Body of pancreas (tissue), 4 donors: ENCODE data around the gene SPIRE1. TPM values are rescaled to one million over a fixed set of nuclear protein-coding genes. Genes with fewer than 3 reads are reported as not detected.

Source experiments
- ATAC-seq: fragments of 150-250 bp; one replicate; pipeline ENCODE4 v1.9.1; 2016
- DNase-seq, 4 donors: peaks; one replicate each; pipeline ENCODE4 v3.0.0-alpha.2; 2019
- H3K27ac ChIP-seq, 4 donors: fragments of 200-600 bp; sonication (generic); 1 replicate in 3 of 4; 2 replicates in 1 of 4; pipeline versions ENCODE4 v1.5.1 to v1.6.1; 2016 to 2019; ENCODE audit warnings: mild to moderate bottlenecking in 1 of 4, mixed read lengths in 1 of 4, moderate library complexity in 1 of 4
- H3K27me3 ChIP-seq, 2 donors: fragments of 200-600 bp; sonication (generic); one replicate each; pipeline ENCODE4 v1.6.0; 2016; ENCODE audit warnings: mild to moderate bottlenecking in 1 of 2
- H3K36me3 ChIP-seq, 2 donors: fragments of 200-600 bp; sonication (generic); replicated peaks in 1 of 2; 2 replicates each; pipeline ENCODE4 v1.5.1; 2016; ENCODE audit warnings: low read depth in 2 of 2; ENCODE audit not compliant: insufficient read depth in 1 of 2
- H3K4me1 ChIP-seq: fragments of 200-600 bp; sonication (generic); one replicate; pipeline ENCODE4 v1.6.0; 2016
- H3K4me3 ChIP-seq, 2 donors: fragments of 200-600 bp; sonication (generic); 1 replicate in 1 of 2; 2 replicates in 1 of 2; pipeline ENCODE4 v1.5.1; 2016 to 2019
- H3K9me3 ChIP-seq, 3 donors: fragments of 200-600 bp; sonication (generic); 1 replicate in 2 of 3; 2 replicates in 1 of 3; pipeline ENCODE4 v1.5.1; 2016
- POLR2A ChIP-seq, 3 donors: fragments of 450-650 bp; IDR thresholded peaks; one replicate each; pipeline ENCODE4 v1.6.1; 2016; ENCODE audit warnings: antibody characterized with exemption in 3 of 3, mild to moderate bottlenecking in 2 of 3
- WGBS, 2 donors: methylation state at CpG; one replicate each; pipeline ENCODE4 v1.1.5; 2017; 5-methylcytosine and 5-hydroxymethylcytosine counted together
- intact Hi-C: fragments of 100-400 bp; cut with DNase I; formaldehyde crosslinking; loops from one replicate; pipeline ENCODE4 v1.15.1; 2023
- total RNA-seq, 2 donors: library from RNA; depleted of rRNA; stranded (reverse); fragments of >200 nt; gene quantifications; one replicate each; pipeline ENCODE4 v1.1.0, GENCODE V29; 2016
- TF ChIP-seq, protein P1 (sequence below), 7 experiments: fragments of 450-650 bp in 4 of 7; fragments of 200-600 bp in 3 of 7; sonication (generic) in 3 of 7; IDR thresholded peaks; one replicate each; pipeline ENCODE4 v1.5.1; 2016 to 2019; ENCODE audit warnings: antibody characterized with exemption in 7 of 7

Gene SPIRE1
- total RNA-seq, 2 donors from 2014 or later: 8.2 to 15.0 TPM

- H3K9me3 ChIP-seq: no peaks in the 10 kb centered on the region
- ATAC-seq (no peak), DNase-seq (no peak)
- no peaks in the 10 kb centered on the region for H3K27me3 ChIP-seq
- 64 to 72% methylated on average over 3 of the region's 3 CpGs for WGBS, 2 donors
- no peaks in the 10 kb centered on the region for H3K36me3 ChIP-seq
- H3K4me3 ChIP-seq: no peak overlapping the region
- H3K4me1 ChIP-seq: peaks cover 35% of the 10 kb centered on the region
- H3K27ac ChIP-seq: no peak overlapping the region
- intact Hi-C loops: no loop called here
- TF ChIP-seq, protein P1, sequence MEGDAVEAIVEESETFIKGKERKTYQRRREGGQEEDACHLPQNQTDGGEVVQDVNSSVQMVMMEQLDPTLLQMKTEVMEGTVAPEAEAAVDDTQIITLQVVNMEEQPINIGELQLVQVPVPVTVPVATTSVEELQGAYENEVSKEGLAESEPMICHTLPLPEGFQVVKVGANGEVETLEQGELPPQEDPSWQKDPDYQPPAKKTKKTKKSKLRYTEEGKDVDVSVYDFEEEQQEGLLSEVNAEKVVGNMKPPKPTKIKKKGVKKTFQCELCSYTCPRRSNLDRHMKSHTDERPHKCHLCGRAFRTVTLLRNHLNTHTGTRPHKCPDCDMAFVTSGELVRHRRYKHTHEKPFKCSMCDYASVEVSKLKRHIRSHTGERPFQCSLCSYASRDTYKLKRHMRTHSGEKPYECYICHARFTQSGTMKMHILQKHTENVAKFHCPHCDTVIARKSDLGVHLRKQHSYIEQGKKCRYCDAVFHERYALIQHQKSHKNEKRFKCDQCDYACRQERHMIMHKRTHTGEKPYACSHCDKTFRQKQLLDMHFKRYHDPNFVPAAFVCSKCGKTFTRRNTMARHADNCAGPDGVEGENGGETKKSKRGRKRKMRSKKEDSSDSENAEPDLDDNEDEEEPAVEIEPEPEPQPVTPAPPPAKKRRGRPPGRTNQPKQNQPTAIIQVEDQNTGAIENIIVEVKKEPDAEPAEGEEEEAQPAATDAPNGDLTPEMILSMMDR (IDR thresholded peaks at IDR 0.05): no peak
- no peak for TF ChIP-seq POLR2A (IDR thresholded peaks at IDR 0.05)
Observed at GRCh38 chr18:12701161-12701560, 43.3 kb upstream of the SPIRE1 start.

- no peaks in the 10 kb centered on the region for H3K9me3 ChIP-seq
- no peak for TF ChIP-seq POLR2A (IDR thresholded peaks at IDR 0.05)
- TF ChIP-seq, protein P1 (IDR thresholded peaks at IDR 0.05): no peak
- no peak for ATAC-seq
- DNase-seq: no peak
- no peak overlapping the region for H3K27ac ChIP-seq
- no peaks in the 10 kb centered on the region for H3K27me3 ChIP-seq
- WGBS, 2 donors: 63 to 72% methylated on average over 2 of the region's 2 CpGs
- no peaks in the 10 kb centered on the region for H3K36me3 ChIP-seq
- peaks cover 23% of the 10 kb centered on the region for H3K4me1 ChIP-seq
- no peak overlapping the region for H3K4me3 ChIP-seq
- intact Hi-C loops: no loop called here
Observed at GRCh38 chr18:12699747-12700146, 41.8 kb upstream of the SPIRE1 start.

GRCh38 chr18:12694032-12694431 lies 36.1 kb upstream of the SPIRE1 start:
- no peaks in the 10 kb centered on the region for H3K9me3 ChIP-seq
- 41 to 67% methylated on average over 2 of the region's 2 CpGs for WGBS, 2 donors
- TF ChIP-seq POLR2A (IDR thresholded peaks at IDR 0.05): no peak
- TF ChIP-seq, protein P1 (IDR thresholded peaks at IDR 0.05): no peak
- no peaks in the 10 kb centered on the region for H3K27me3 ChIP-seq
- H3K27ac ChIP-seq: no peak overlapping the region
- ATAC-seq (no peak), DNase-seq (no peak)
- no peak overlapping the region for H3K4me3 ChIP-seq
- H3K4me1 ChIP-seq: peaks cover 7% of the 10 kb centered on the region
- intact Hi-C loops: no loop called here
- H3K36me3 ChIP-seq: no peaks in the 10 kb centered on the region

GRCh38 chr18:12692206-12692605 lies 34.3 kb upstream of the SPIRE1 start:
- no peaks in the 10 kb centered on the region for H3K36me3 ChIP-seq
- 81 to 88% methylated on average over 7 to 9 of the region's 9 CpGs for WGBS, 2 donors
- no peaks in the 10 kb centered on the region for H3K9me3 ChIP-seq
- H3K4me3 ChIP-seq: no peak overlapping the region
- TF ChIP-seq, protein P1 (IDR thresholded peaks at IDR 0.05): no peak
- no peak for TF ChIP-seq POLR2A (IDR thresholded peaks at IDR 0.05)
- H3K4me1 ChIP-seq: peaks cover 7% of the 10 kb centered on the region
- H3K27me3 ChIP-seq: no peaks in the 10 kb centered on the region
- ATAC-seq: no peak
- H3K27ac ChIP-seq: no peak overlapping the region
- DNase-seq: no peak
- intact Hi-C loops: no loop called here

DNA sequence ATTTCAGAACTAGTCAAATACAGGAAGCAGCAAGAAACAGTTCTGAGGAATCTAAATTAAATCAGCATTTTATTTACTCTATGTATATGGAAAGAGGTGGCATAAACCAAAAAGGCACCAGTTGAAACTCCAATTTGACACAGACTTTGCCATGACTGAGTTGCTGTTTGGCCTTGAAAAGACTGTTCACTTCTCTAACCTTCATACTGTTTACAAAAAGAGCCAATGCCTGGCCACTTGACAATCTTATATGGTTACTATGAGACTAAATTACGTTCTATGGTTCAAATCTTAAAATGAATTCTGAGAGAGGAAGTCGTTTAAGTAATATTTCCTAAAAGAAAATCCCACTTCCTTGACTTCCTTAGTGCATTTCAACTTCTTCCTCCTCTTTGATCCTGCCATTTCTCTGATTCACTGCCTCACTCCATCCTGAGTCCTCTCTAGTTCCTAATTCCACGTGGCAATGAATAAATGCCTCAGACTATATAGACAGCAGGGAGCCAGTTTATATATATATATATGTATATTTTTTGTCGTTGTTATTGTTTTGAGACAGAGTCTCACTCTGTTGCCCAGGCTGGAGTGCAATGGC lies 31.4 kb upstream of the SPIRE1 start:
- no peak for ATAC-seq
- intact Hi-C loops: no loop called here
- peaks cover 0 to 2% of the 10 kb centered on the region in 2 donors for H3K36me3 ChIP-seq
- WGBS, 2 donors: 47 to 50% methylated on average over 4 of the region's 4 CpGs
- no peak overlapping the region for H3K27ac ChIP-seq
- peaks cover 7% of the 10 kb centered on the region for H3K4me1 ChIP-seq
- no peak for DNase-seq
- no peak overlapping the region for H3K4me3 ChIP-seq
- no peaks in the 10 kb centered on the region for H3K9me3 ChIP-seq
- no peak for TF ChIP-seq POLR2A (IDR thresholded peaks at IDR 0.05)
- TF ChIP-seq, protein P1 (IDR thresholded peaks at IDR 0.05): no peak
- H3K27me3 ChIP-seq: no peaks in the 10 kb centered on the region
